Liver (tissue), 9 donors: ENCODE results near the gene HLCS. TPM values are rescaled to one million over a fixed set of nuclear protein-coding genes. Genes with fewer than 3 reads are reported as not detected.

Source experiments
- DNase-seq: peaks from one replicate; pipeline ENCODE4 v3.0.0-alpha.2; 2017; ENCODE audit warnings: low spot score
- H3K27ac ChIP-seq, 2 donors: one replicate each; pipeline ENCODE4 v1.7.0; 2013; ENCODE audit warnings: inconsistent platforms in 2 of 2, low read length in 2 of 2, control low read depth in 1 of 2, low read depth in 1 of 2, mild to moderate bottlenecking in 1 of 2
- H3K27me3 ChIP-seq, 4 donors: one replicate each; pipeline versions ENCODE4 v1.6.1 to v1.7.0; 2013; ENCODE audit warnings: low read length in 3 of 4, inconsistent platforms in 1 of 4, mild to moderate bottlenecking in 1 of 4, moderate library complexity in 1 of 4; ENCODE audit not compliant: control insufficient read depth in 4 of 4, insufficient read depth in 4 of 4
- H3K36me3 ChIP-seq, 4 donors: one replicate each; pipeline versions ENCODE4 v1.6.1 to v1.7.0; 2013; ENCODE audit warnings: low read length in 3 of 4, mild to moderate bottlenecking in 3 of 4, low read depth in 1 of 4, moderate library complexity in 1 of 4; ENCODE audit not compliant: control insufficient read depth in 4 of 4, insufficient read depth in 3 of 4
- H3K4me1 ChIP-seq, 4 donors: one replicate each; pipeline versions ENCODE4 v1.6.1 to v1.7.0; 2013; ENCODE audit warnings: low read length in 3 of 4, mild to moderate bottlenecking in 3 of 4, moderate library complexity in 1 of 4; ENCODE audit not compliant: control insufficient read depth in 4 of 4, insufficient read depth in 4 of 4
- H3K4me3 ChIP-seq, 3 donors: one replicate each; pipeline versions ENCODE4 v1.6.1 to v1.7.0; 2013; ENCODE audit warnings: low read length in 3 of 3, control low read depth in 1 of 3, low read depth in 1 of 3, mild to moderate bottlenecking in 1 of 3
- H3K9ac ChIP-seq, 2 donors: one replicate each; pipeline ENCODE4 v1.7.0; 2013; ENCODE audit warnings: low read length in 2 of 2, mild to moderate bottlenecking in 2 of 2, moderate library complexity in 2 of 2, control low read depth in 1 of 2, low read depth in 1 of 2
- H3K9me3 ChIP-seq, 4 donors: one replicate each; pipeline versions ENCODE4 v1.6.1 to v1.7.0; 2013; ENCODE audit warnings: low read length in 3 of 4; ENCODE audit not compliant: control insufficient read depth in 4 of 4
- ATF3 ChIP-seq: IDR thresholded peaks from 2 replicates; pipeline ENCODE4 v1.6.1; 2016; ENCODE audit warnings: antibody characterized with exemption
- EGR1 ChIP-seq, 2 donors: IDR thresholded peaks; 2 replicates each; pipeline ENCODE4 v1.6.1; 2016 to 2018; ENCODE audit warnings: antibody characterized with exemption in 2 of 2, low read depth in 2 of 2
- FOXA1 ChIP-seq: IDR thresholded peaks from 2 replicates; pipeline ENCODE4 v1.6.1; 2016; ENCODE audit warnings: antibody characterized with exemption
- FOXA2 ChIP-seq: IDR thresholded peaks from 2 replicates; pipeline ENCODE4 v1.6.1; 2016; ENCODE audit warnings: antibody characterized with exemption
- GABPA ChIP-seq, 2 donors: IDR thresholded peaks in 1 of 2; conservative IDR thresholded peaks in 1 of 2; 2 replicates each; pipeline ENCODE4 v1.6.1; 2016; ENCODE audit warnings: antibody characterized with exemption in 2 of 2, mild to moderate bottlenecking in 1 of 2, moderate library complexity in 1 of 2
- HNF4A ChIP-seq, 2 donors: conservative IDR thresholded peaks; 2 replicates each; pipeline ENCODE4 v1.6.1; 2016; ENCODE audit warnings: antibody characterized with exemption in 2 of 2, mild to moderate bottlenecking in 2 of 2
- HNF4G ChIP-seq: IDR thresholded peaks from 2 replicates; pipeline ENCODE4 v1.6.1; 2016; ENCODE audit warnings: antibody characterized with exemption
- JUND ChIP-seq, 2 donors: IDR thresholded peaks; 2 replicates each; pipeline ENCODE4 v1.6.1; 2016; ENCODE audit warnings: antibody characterized with exemption in 2 of 2
- NR2F2 ChIP-seq: IDR thresholded peaks from 2 replicates; pipeline ENCODE4 v1.6.1; 2016; ENCODE audit warnings: antibody characterized with exemption
- RAD21 ChIP-seq, 2 donors: IDR thresholded peaks; 2 replicates each; pipeline ENCODE4 v1.6.1; 2016; ENCODE audit warnings: antibody characterized with exemption in 2 of 2, mild to moderate bottlenecking in 2 of 2
- REST ChIP-seq: IDR thresholded peaks from 2 replicates; pipeline ENCODE4 v1.6.1; 2016; ENCODE audit warnings: antibody characterized with exemption, mild to moderate bottlenecking
- RXRA ChIP-seq, 2 donors: IDR thresholded peaks; 2 replicates each; pipeline ENCODE4 v1.6.1; 2017 to 2018; ENCODE audit warnings: antibody characterized with exemption in 2 of 2, mild to moderate bottlenecking in 1 of 2
- SP1 ChIP-seq: IDR thresholded peaks from 2 replicates; pipeline ENCODE4 v1.6.1; 2018; ENCODE audit warnings: antibody characterized with exemption, mild to moderate bottlenecking
- TAF1 ChIP-seq: conservative IDR thresholded peaks from 2 replicates; pipeline ENCODE4 v1.6.1; 2016; ENCODE audit warnings: antibody characterized with exemption, mild to moderate bottlenecking
- YY1 ChIP-seq: IDR thresholded peaks from 2 replicates; pipeline ENCODE4 v1.6.1; 2016; ENCODE audit warnings: antibody characterized with exemption, mild to moderate bottlenecking
- ZBTB33 ChIP-seq: IDR thresholded peaks from 2 replicates; pipeline ENCODE4 v1.6.1; 2016; ENCODE audit warnings: antibody characterized with exemption
- WGBS: extraction: QIAGEN DNeasy Blood & Tissue Kit; methylation state at CpG from one replicate; pipeline ENCODE4 v1.1.7; 2013; 5-methylcytosine and 5-hydroxymethylcytosine counted together
- polyA plus RNA-seq, 2 donors: library from polyadenylated mRNA; stranded (reverse) in 1 of 2; unstranded in 1 of 2; fragments of 200-250 nt in 1 of 2; fragments of >200 nt in 1 of 2; fragmentation: Nextera tagmentation in 1 of 2; extraction: Ambion mirVana in 1 of 2; gene quantifications; one replicate each; pipeline versions ENCODE4 v1.2.1 to v1.2.3, GENCODE V29; 2013 to 2015
- total RNA-seq, 2 donors: library from RNA; depleted of rRNA; stranded (reverse); fragments of >200 nt; gene quantifications; one replicate each; pipeline ENCODE4 v1.2.3, GENCODE V29; 2014
- TF ChIP-seq, protein P1 (sequence below): fragments of 150-350 bp; IDR thresholded peaks from 2 replicates; pipeline ENCODE4 v1.5.1; 2017; ENCODE audit warnings: improper control_type of control experiment, low read depth, low read length; ENCODE audit not compliant: missing input control
- TF ChIP-seq, protein P2 (sequence below): IDR thresholded peaks from 2 replicates; pipeline ENCODE4 v1.6.1; 2016; ENCODE audit warnings: antibody characterized with exemption
- donor health status: healthy.
- donor health status: healthy.
- donor health status: healthy.
- donor health status: healthy.
- donor health status: healthy.

Gene HLCS
- total and polyA plus RNA-seq, 4 donors: 6.6 to 22.5 (median 8.3) TPM

GRCh38 chr21:36909423-36909822, 57.0 kb downstream of the HLCS start:
- H3K36me3 ChIP-seq: no peaks in the 10 kb centered on the region
- no peak overlapping the region for H3K9ac ChIP-seq
- no peak overlapping the region for H3K27ac ChIP-seq
- no peaks in the 10 kb centered on the region for H3K9me3 ChIP-seq
- no peaks in the 10 kb centered on the region for H3K27me3 ChIP-seq
- H3K4me1 ChIP-seq: no peaks in the 10 kb centered on the region
- 70% methylated on average over 5 of the region's 5 CpGs for WGBS
- no peak for TF ChIP-seq HNF4G
- TF ChIP-seq TAF1: no peak
- no peak for TF ChIP-seq RAD21 (IDR thresholded peaks at IDR 0.05)
- TF ChIP-seq FOXA2: no peak
- TF ChIP-seq NR2F2: no peak
- TF ChIP-seq, protein P1, sequence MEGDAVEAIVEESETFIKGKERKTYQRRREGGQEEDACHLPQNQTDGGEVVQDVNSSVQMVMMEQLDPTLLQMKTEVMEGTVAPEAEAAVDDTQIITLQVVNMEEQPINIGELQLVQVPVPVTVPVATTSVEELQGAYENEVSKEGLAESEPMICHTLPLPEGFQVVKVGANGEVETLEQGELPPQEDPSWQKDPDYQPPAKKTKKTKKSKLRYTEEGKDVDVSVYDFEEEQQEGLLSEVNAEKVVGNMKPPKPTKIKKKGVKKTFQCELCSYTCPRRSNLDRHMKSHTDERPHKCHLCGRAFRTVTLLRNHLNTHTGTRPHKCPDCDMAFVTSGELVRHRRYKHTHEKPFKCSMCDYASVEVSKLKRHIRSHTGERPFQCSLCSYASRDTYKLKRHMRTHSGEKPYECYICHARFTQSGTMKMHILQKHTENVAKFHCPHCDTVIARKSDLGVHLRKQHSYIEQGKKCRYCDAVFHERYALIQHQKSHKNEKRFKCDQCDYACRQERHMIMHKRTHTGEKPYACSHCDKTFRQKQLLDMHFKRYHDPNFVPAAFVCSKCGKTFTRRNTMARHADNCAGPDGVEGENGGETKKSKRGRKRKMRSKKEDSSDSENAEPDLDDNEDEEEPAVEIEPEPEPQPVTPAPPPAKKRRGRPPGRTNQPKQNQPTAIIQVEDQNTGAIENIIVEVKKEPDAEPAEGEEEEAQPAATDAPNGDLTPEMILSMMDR: no peak
- no peak for TF ChIP-seq HNF4A (conservative IDR thresholded peaks at IDR 0.05)
- TF ChIP-seq EGR1 (IDR thresholded peaks at IDR 0.05; ENCODE audit: low read depth in 2 of 2): no peak
- no peak for DNase-seq
- H3K4me3 ChIP-seq: no peak overlapping the region

- TF ChIP-seq, protein P2, sequence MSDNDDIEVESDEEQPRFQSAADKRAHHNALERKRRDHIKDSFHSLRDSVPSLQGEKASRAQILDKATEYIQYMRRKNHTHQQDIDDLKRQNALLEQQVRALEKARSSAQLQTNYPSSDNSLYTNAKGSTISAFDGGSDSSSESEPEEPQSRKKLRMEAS: no peak
- TF ChIP-seq JUND (IDR thresholded peaks at IDR 0.05) (no peak), REST (no peak), FOXA1 (no peak), RXRA (IDR thresholded peaks at IDR 0.05) (no peak), SP1 (no peak), TAF1 (no peak), ZBTB33 (no peak), NR2F2 (no peak), YY1 (no peak), HNF4A (conservative IDR thresholded peaks at IDR 0.05) (no peak), RAD21 (IDR thresholded peaks at IDR 0.05) (no peak), EGR1 (IDR thresholded peaks at IDR 0.05; ENCODE audit: low read depth in 2 of 2) (no peak), GABPA (IDR thresholded peaks at IDR 0.05 in 1 of 2, conservative IDR thresholded peaks at IDR 0.05 in 1 of 2) (no peak), HNF4G (no peak), FOXA2 (no peak), ATF3 (no peak)
- TF ChIP-seq, protein P1: no peak
- H3K27ac ChIP-seq: no peak overlapping the region
- WGBS: 65% methylated on average over 3 of the region's 3 CpGs
Observed at GRCh38 chr21:36908260-36908908, 58.1 kb downstream of the HLCS start.

More at GRCh38 chr21:36908260-36908908, 58.1 kb downstream of the HLCS start:
- Histone ChIP-seq H3K9me3 (no peaks in the 10 kb centered on the region), H3K4me3 (no peak overlapping the region), H3K9ac (no peak overlapping the region), H3K4me1 (no peaks in the 10 kb centered on the region), H3K36me3 (no peaks in the 10 kb centered on the region), H3K27me3 (no peaks in the 10 kb centered on the region)
- no peak for DNase-seq
